CD4-positive, CD25-positive, alpha-beta regulatory T cell (primary cell): ENCODE results near the gene ZC4H2. TPM values are rescaled to one million over a fixed set of nuclear protein-coding genes. Genes with fewer than 3 reads are reported as not detected.
"Not testable (repeated sequence)": the region's sequence is repeated elsewhere in the genome, so short reads cannot be mapped to it uniquely, and the experiment has no call there.

Source experiments
- ATAC-seq, 2 donors: fragments of 150-1000 bp; cut with Tn5 transposase; one replicate each; pipeline ENCODE4 v1.10.0; 2021; ENCODE audit warnings: low read depth in 2 of 2, moderate number of reproducible peaks in 2 of 2, moderate library complexity in 1 of 2
- DNase-seq, 3 donors: peaks; one replicate each; pipeline versions ENCODE4 v3.0.0 to v3.0.0-alpha.2; 2012 to 2022; ENCODE audit warnings: mixed read lengths in 1 of 3
- H3K27ac ChIP-seq: one replicate; pipeline ENCODE4 v1.7.0; 2013; ENCODE audit warnings: mild to moderate bottlenecking, low read length; ENCODE audit not compliant: insufficient read depth, poor library complexity, severe bottlenecking
- H3K27me3 ChIP-seq: one replicate; pipeline ENCODE4 v1.7.0; 2013; ENCODE audit warnings: low read length; ENCODE audit not compliant: control insufficient read depth, insufficient read depth
- H3K36me3 ChIP-seq: one replicate; pipeline ENCODE4 v1.7.0; 2013; ENCODE audit warnings: mild to moderate bottlenecking, low read length, moderate library complexity; ENCODE audit not compliant: control insufficient read depth, insufficient read depth
- H3K4me1 ChIP-seq: 2 replicates; pipeline ENCODE4 v1.7.0; 2013; ENCODE audit warnings: mild to moderate bottlenecking, low read length; ENCODE audit not compliant: insufficient read depth, control insufficient read depth, poor library complexity, severe bottlenecking
- H3K4me3 ChIP-seq: one replicate; pipeline ENCODE4 v1.7.0; 2013; ENCODE audit warnings: low read depth, mild to moderate bottlenecking, low read length, moderate library complexity
- H3K9me3 ChIP-seq, 2 experiments: 1 replicate in 1 of 2; 2 replicates in 1 of 2; pipeline ENCODE4 v1.7.0; 2013; ENCODE audit warnings: low read length in 2 of 2, mild to moderate bottlenecking in 1 of 2, moderate library complexity in 1 of 2; ENCODE audit not compliant: control insufficient read depth in 2 of 2
- H3K27ac Mint-ChIP-seq, 3 donors: one replicate each; pipeline ENCODE4 v1.8.0; 2020 to 2022; ENCODE audit warnings: mild to moderate bottlenecking in 3 of 3, mixed read lengths in 3 of 3, moderate library complexity in 2 of 3
- H3K27me3 Mint-ChIP-seq: one replicate; pipeline ENCODE4 v1.8.0; 2022; ENCODE audit warnings: mild to moderate bottlenecking, mixed read lengths
- H3K36me3 Mint-ChIP-seq: one replicate; pipeline ENCODE4 v1.8.0; 2020; ENCODE audit warnings: mixed read lengths
- H3K4me1 Mint-ChIP-seq, 4 donors: one replicate each; pipeline ENCODE4 v1.8.0; 2020 to 2022; ENCODE audit warnings: mixed read lengths in 4 of 4, mild to moderate bottlenecking in 1 of 4
- H3K4me3 Mint-ChIP-seq, 4 donors: one replicate each; pipeline ENCODE4 v1.8.0; 2020 to 2022; ENCODE audit warnings: mild to moderate bottlenecking in 4 of 4, mixed read lengths in 4 of 4, moderate library complexity in 3 of 4
- H3K9me3 Mint-ChIP-seq, 7 donors: one replicate each; pipeline ENCODE4 v1.8.0; 2020 to 2022; ENCODE audit warnings: mixed read lengths in 7 of 7, mild to moderate bottlenecking in 3 of 7, moderate library complexity in 2 of 7
- polyA plus RNA-seq, 4 donors: library from polyadenylated mRNA; unstranded; fragments of 300-500 nt; fragmentation: Illumina TruSeq; gene quantifications; one replicate each; pipeline ENCODE4 v1.2.3, GENCODE V29; 2021
- total RNA-seq: library from RNA; stranded (reverse); gene quantifications from one replicate; pipeline ENCODE4 v1.2.3, GENCODE V29; 2022

Gene ZC4H2
- 6.6 TPM for total RNA-seq
- 1 to 10 TPM; 7.6 to 8.7 (median 8.3) TPM for polyA plus RNA-seq

- peak within 1 kb of the TSS; percentile 90 to 95 (median 92) for H3K4me3 Mint-ChIP-seq
- H3K4me1 ChIP-seq, result peaks cover 7% of the 10 kb centered on the region
- peak within 1 kb of the TSS; percentile 84 for H3K4me3 ChIP-seq
Measured at GRCh38 chrX:64975989-64976672, at the start of gene ZC4H2. Gene ZC4H2 (minus strand): TSS chrX:64976450. CDS start chrX:64976377, 73 bp downstream.

GRCh38 chrX:65017451-65017850 is 41.2 kb upstream of the ZC4H2 start:
- H3K27me3 Mint-ChIP-seq, result no peaks in the 10 kb centered on the region
- Histone ChIP-seq H3K27me3 (no peaks in the 10 kb centered on the region), H3K4me1 (no peaks in the 10 kb centered on the region), H3K9me3 (no peaks in the 10 kb centered on the region), H3K36me3 (no peaks in the 10 kb centered on the region), H3K4me3 (no peak overlapping the region), H3K27ac (no peak overlapping the region)
- H3K27ac Mint-ChIP-seq, result no peak overlapping the region
- ATAC-seq (no peak), DNase-seq (no peak)
- no peaks in the 10 kb centered on the region for H3K4me1 Mint-ChIP-seq
- peaks cover 2% of the 10 kb centered on the region for H3K36me3 Mint-ChIP-seq
- H3K9me3 Mint-ChIP-seq, result peaks cover 0 to 15% (median 1%) of the 10 kb centered on the region in 7 donors
- H3K4me3 Mint-ChIP-seq, result no peak overlapping the region

More at GRCh38 chrX:64975989-64976672, at the start of gene ZC4H2:
- peak within 1 kb of the TSS; percentile 33 to 97 (median 62) for H3K27ac Mint-ChIP-seq
- peaks cover 5 to 35% (median 8%) of the 10 kb centered on the region in 4 donors for H3K4me1 Mint-ChIP-seq
- no peaks in the 10 kb centered on the region for H3K9me3 ChIP-seq
- H3K9me3 Mint-ChIP-seq, result peaks cover 0 to 5% (median 0%) of the 10 kb centered on the region in 7 donors
- DNase-seq (peak; percentile 45 to 82 (median 61)), ATAC-seq (peak; percentile 89 to 92)
- H3K27me3 ChIP-seq, result no peaks in the 10 kb centered on the region
- H3K27ac ChIP-seq, result peak within 1 kb of the TSS; percentile 33
- H3K36me3 Mint-ChIP-seq, result peaks cover 6% of the 10 kb centered on the region
- H3K27me3 Mint-ChIP-seq, result no peaks in the 10 kb centered on the region
- H3K36me3 ChIP-seq, result no peaks in the 10 kb centered on the region

GRCh38 chrX:65014230-65014629 is 38.0 kb upstream of the ZC4H2 start:
- no peak overlapping the region for H3K27ac Mint-ChIP-seq

GRCh38 chrX:65009459-65009858 is 33.2 kb upstream of the ZC4H2 start:
- ATAC-seq, result no peak
- H3K9me3 ChIP-seq, result no peaks in the 10 kb centered on the region
- H3K9me3 Mint-ChIP-seq, result peaks cover 0 to 15% (median 0%) of the 10 kb centered on the region in 7 donors
- H3K27ac ChIP-seq, result no peak overlapping the region
- no peaks in the 10 kb centered on the region for H3K36me3 ChIP-seq
- DNase-seq, result no peak
- no peaks in the 10 kb centered on the region for H3K27me3 Mint-ChIP-seq
- H3K27ac Mint-ChIP-seq, result no peak overlapping the region
- H3K4me1 Mint-ChIP-seq, result no peaks in the 10 kb centered on the region
- no peak overlapping the region for H3K4me3 Mint-ChIP-seq
- no peak overlapping the region for H3K4me3 ChIP-seq
- H3K4me1 ChIP-seq, result no peaks in the 10 kb centered on the region
- no peaks in the 10 kb centered on the region for H3K27me3 ChIP-seq
- H3K36me3 Mint-ChIP-seq, result peaks cover 8% of the 10 kb centered on the region

More at GRCh38 chrX:65014230-65014629, 38.0 kb upstream of the ZC4H2 start:
- Mint-ChIP-seq H3K27me3 (no peaks in the 10 kb centered on the region), H3K9me3 (peaks cover 0 to 2% (median 0%) of the 10 kb centered on the region in 7 donors), H3K4me3 (no peak overlapping the region), H3K36me3 (peaks cover 4% of the 10 kb centered on the region), H3K4me1 (no peaks in the 10 kb centered on the region)
- no peak for DNase-seq
- no peaks in the 10 kb centered on the region for H3K9me3 ChIP-seq
- H3K27ac ChIP-seq, result no peak overlapping the region
- no peaks in the 10 kb centered on the region for H3K36me3 ChIP-seq
- no peaks in the 10 kb centered on the region for H3K27me3 ChIP-seq
- ATAC-seq, result no peak
- no peak overlapping the region for H3K4me3 ChIP-seq
- H3K4me1 ChIP-seq, result no peaks in the 10 kb centered on the region

GRCh38 chrX:65002208-65002607 is 26.0 kb upstream of the ZC4H2 start:
- H3K4me1 Mint-ChIP-seq, H3K27ac ChIP-seq, H3K9me3 ChIP-seq, ATAC-seq, H3K36me3 ChIP-seq, H3K27me3 ChIP-seq, H3K27me3 Mint-ChIP-seq, H3K36me3 Mint-ChIP-seq, H3K4me1 ChIP-seq, H3K4me3 ChIP-seq, H3K27ac Mint-ChIP-seq, H3K4me3 Mint-ChIP-seq, DNase-seq: not testable (repeated sequence)
- peaks cover 0 to 26% (median 4%) of the 10 kb centered on the region in 7 donors for H3K9me3 Mint-ChIP-seq

- no peaks in the 10 kb centered on the region for H3K4me1 ChIP-seq
- no peaks in the 10 kb centered on the region for H3K36me3 ChIP-seq
- Mint-ChIP-seq H3K4me1 (peaks cover 0 to 6% (median 0%) of the 10 kb centered on the region in 4 donors), H3K9me3 (peaks cover 0 to 8% (median 0%) of the 10 kb centered on the region in 7 donors), H3K36me3 (peaks cover 3% of the 10 kb centered on the region), H3K4me3 (no peak overlapping the region), H3K27me3 (no peaks in the 10 kb centered on the region), H3K27ac (no peak overlapping the region)
- H3K4me3 ChIP-seq, result no peak overlapping the region
- ATAC-seq (no peak), DNase-seq (no peak)
- no peaks in the 10 kb centered on the region for H3K27me3 ChIP-seq
- no peak overlapping the region for H3K27ac ChIP-seq
- no peaks in the 10 kb centered on the region for H3K9me3 ChIP-seq
Measured at GRCh38 chrX:64996805-64997204, 20.6 kb upstream of the ZC4H2 start.

GRCh38 chrX:64994131-64994798 is 18.0 kb upstream of the ZC4H2 start:
- H3K4me1 Mint-ChIP-seq, result no peaks in the 10 kb centered on the region
- peaks cover 0 to 2% (median 0%) of the 10 kb centered on the region in 7 donors for H3K9me3 Mint-ChIP-seq
- Histone ChIP-seq H3K36me3 (no peaks in the 10 kb centered on the region), H3K4me1 (no peaks in the 10 kb centered on the region), H3K27ac (no peak overlapping the region), H3K9me3 (no peaks in the 10 kb centered on the region), H3K4me3 (no peak overlapping the region), H3K27me3 (no peaks in the 10 kb centered on the region)
- H3K27me3 Mint-ChIP-seq, result no peaks in the 10 kb centered on the region
- no peak overlapping the region for H3K27ac Mint-ChIP-seq
- DNase-seq, result no peak
- H3K36me3 Mint-ChIP-seq, result no peaks in the 10 kb centered on the region
- no peak overlapping the region for H3K4me3 Mint-ChIP-seq
- no peak for ATAC-seq
